ENCODE data around the gene CXCL1. TPM values are rescaled to one million over a fixed set of nuclear protein-coding genes. Genes with fewer than 3 reads are reported as not detected.
A peak's percentile ranks its signal among the peaks of the same experiment; 100 is the strongest.

The CXCL1 gene
- total and polyA plus RNA-seq, 2 of the 13 experiments (the other 11 are each of a cell fraction or from before 2014, with no cell fraction given): 0.15 TPM; not detected in 1

DNA sequence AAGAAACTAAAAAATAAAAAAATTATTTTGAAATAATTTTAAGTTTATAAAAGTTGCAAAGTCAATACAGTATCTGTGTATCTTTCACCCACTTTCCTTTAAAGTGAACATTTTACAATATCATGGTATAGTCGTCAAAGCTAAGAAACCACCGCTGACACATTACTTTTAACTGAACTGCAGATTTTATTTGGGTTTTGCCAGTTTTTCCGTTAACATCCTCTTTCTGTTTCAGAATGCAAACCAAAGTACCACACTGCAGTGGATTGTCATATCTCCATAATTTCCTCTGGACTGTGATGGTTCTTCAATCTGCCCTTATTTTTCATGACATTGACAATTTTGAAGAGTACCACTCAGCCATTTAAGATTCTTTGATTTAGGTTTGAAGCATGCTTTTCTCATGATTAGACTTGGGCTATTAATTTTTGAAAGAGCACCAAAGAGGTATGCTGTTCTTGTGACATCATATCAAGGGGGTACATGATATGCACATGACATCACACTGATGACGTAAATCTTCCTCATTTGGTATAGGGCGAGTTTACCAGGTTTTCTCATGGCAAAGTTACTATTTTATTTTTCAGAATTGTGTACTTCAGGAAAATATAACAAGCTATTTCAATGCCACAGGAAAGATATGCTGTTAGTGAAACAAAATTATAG lies 3.6 kb upstream of the CXCL1 start (continued):
- TF ChIP-seq, protein P1, sequence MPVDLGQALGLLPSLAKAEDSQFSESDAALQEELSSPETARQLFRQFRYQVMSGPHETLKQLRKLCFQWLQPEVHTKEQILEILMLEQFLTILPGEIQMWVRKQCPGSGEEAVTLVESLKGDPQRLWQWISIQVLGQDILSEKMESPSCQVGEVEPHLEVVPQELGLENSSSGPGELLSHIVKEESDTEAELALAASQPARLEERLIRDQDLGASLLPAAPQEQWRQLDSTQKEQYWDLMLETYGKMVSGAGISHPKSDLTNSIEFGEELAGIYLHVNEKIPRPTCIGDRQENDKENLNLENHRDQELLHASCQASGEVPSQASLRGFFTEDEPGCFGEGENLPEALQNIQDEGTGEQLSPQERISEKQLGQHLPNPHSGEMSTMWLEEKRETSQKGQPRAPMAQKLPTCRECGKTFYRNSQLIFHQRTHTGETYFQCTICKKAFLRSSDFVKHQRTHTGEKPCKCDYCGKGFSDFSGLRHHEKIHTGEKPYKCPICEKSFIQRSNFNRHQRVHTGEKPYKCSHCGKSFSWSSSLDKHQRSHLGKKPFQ (CRISPR knock-in tag; IDR thresholded peaks at IDR 0.05; ENCODE audit: insufficient replicate concordance): no peak
- TF ChIP-seq ATF7 (IDR thresholded peaks at IDR 0.05) (peak; percentile 31; the same call in 1 of the 2 replicates), ATF7 (CRISPR knock-in tag; IDR thresholded peaks at IDR 0.05) (no peak), SP1 (IDR thresholded peaks at IDR 0.05) (no peak), SP1 (CRISPR knock-in tag; IDR thresholded peaks at IDR 0.05) (no peak), FOXO1 (CRISPR knock-in tag; IDR thresholded peaks at IDR 0.05) (no peak), MYNN (CRISPR knock-in tag; IDR thresholded peaks at IDR 0.05; ENCODE audit: low read depth) (no peak), ZFP82 (CRISPR knock-in tag; IDR thresholded peaks at IDR 0.05; ENCODE audit: borderline replicate concordance) (no peak), HMG20B (CRISPR knock-in tag; conservative IDR thresholded peaks at IDR 0.05) (no peak)
- TF ChIP-seq, protein P2, sequence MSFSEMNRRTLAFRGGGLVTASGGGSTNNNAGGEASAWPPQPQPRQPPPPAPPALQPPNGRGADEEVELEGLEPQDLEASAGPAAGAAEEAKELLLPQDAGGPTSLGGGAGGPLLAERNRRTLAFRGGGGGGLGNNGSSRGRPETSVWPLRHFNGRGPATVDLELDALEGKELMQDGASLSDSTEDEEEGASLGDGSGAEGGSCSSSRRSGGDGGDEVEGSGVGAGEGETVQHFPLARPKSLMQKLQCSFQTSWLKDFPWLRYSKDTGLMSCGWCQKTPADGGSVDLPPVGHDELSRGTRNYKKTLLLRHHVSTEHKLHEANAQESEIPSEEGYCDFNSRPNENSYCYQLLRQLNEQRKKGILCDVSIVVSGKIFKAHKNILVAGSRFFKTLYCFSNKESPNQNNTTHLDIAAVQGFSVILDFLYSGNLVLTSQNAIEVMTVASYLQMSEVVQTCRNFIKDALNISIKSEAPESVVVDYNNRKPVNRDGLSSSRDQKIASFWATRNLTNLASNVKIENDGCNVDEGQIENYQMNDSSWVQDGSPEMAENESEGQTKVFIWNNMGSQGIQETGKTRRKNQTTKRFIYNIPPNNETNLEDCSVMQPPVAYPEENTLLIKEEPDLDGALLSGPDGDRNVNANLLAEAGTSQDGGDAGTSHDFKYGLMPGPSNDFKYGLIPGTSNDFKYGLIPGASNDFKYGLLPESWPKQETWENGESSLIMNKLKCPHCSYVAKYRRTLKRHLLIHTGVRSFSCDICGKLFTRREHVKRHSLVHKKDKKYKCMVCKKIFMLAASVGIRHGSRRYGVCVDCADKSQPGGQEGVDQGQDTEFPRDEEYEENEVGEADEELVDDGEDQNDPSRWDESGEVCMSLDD (CRISPR knock-in tag; IDR thresholded peaks at IDR 0.05; ENCODE audit: borderline replicate concordance): no peak

All from HepG2 (cell line).